Nephron progenitor cell (in vitro differentiated cells): Measurements from ENCODE around the gene CDKAL1.

Experiments used
- DNase-seq: peaks from one replicate; pipeline ENCODE4 v3.0.0; 2021
- H3K27ac Mint-ChIP-seq: 2 replicates; pipeline ENCODE4 v1.8.0; 2021; ENCODE audit warnings: mild to moderate bottlenecking, moderate library complexity, mixed read lengths
- H3K27me3 Mint-ChIP-seq: 2 replicates; pipeline ENCODE4 v1.8.0; 2021; ENCODE audit warnings: mild to moderate bottlenecking, low read depth, mixed read lengths; ENCODE audit not compliant: poor library complexity
- H3K36me3 Mint-ChIP-seq: 2 replicates; pipeline ENCODE4 v1.8.0; 2021; ENCODE audit warnings: low read depth, mixed read lengths
- H3K4me1 Mint-ChIP-seq: 2 replicates; pipeline ENCODE4 v1.8.0; 2021; ENCODE audit warnings: mixed read lengths
- H3K4me3 Mint-ChIP-seq: 2 replicates; pipeline ENCODE4 v1.8.0; 2021; ENCODE audit warnings: mild to moderate bottlenecking, moderate library complexity, mixed read lengths
- H3K9me3 Mint-ChIP-seq: 2 replicates; pipeline ENCODE4 v1.8.0; 2021; ENCODE audit warnings: mild to moderate bottlenecking, moderate library complexity, mixed read lengths
- CTCF ChIP-seq: fragments of 200-600 bp; sonication (generic); IDR thresholded peaks from 2 replicates; pipeline ENCODE4 v1.5.0; 2021; ENCODE audit warnings: antibody characterized with exemption

Gene CDKAL1

GRCh38 chr6:21110684-21111083 lies 576.4 kb downstream of the CDKAL1 start:
- Mint-ChIP-seq H3K27ac (no peak overlapping the region), H3K4me1 (peaks cover 47% of the 10 kb centered on the region), H3K9me3 (peaks cover 3% of the 10 kb centered on the region), H3K27me3 (no peaks in the 10 kb centered on the region), H3K36me3 (peaks cover 4% of the 10 kb centered on the region), H3K4me3 (no peak overlapping the region)
- no peak for DNase-seq
- TF ChIP-seq CTCF: no peak

GRCh38 chr6:21111093-21111725 lies 577.0 kb downstream of the CDKAL1 start:
- peaks cover 4% of the 10 kb centered on the region for H3K36me3 Mint-ChIP-seq
- no peak for DNase-seq
- TF ChIP-seq CTCF: no peak
- no peaks in the 10 kb centered on the region for H3K27me3 Mint-ChIP-seq
- no peak overlapping the region for H3K4me3 Mint-ChIP-seq
- H3K27ac Mint-ChIP-seq: no peak overlapping the region
- peaks cover 48% of the 10 kb centered on the region for H3K4me1 Mint-ChIP-seq
- peaks cover 3% of the 10 kb centered on the region for H3K9me3 Mint-ChIP-seq

- DNase-seq: no peak
- H3K27ac Mint-ChIP-seq: no peak overlapping the region
- peaks cover 40% of the 10 kb centered on the region for H3K4me1 Mint-ChIP-seq
- H3K36me3 Mint-ChIP-seq: no peaks in the 10 kb centered on the region
- no peak overlapping the region for H3K4me3 Mint-ChIP-seq
- no peak for TF ChIP-seq CTCF
- no peaks in the 10 kb centered on the region for H3K9me3 Mint-ChIP-seq
- no peaks in the 10 kb centered on the region for H3K27me3 Mint-ChIP-seq
Observed at GRCh38 chr6:21115111-21115510, 580.9 kb downstream of the CDKAL1 start.

GRCh38 chr6:21116736-21117135 lies 582.5 kb downstream of the CDKAL1 start:
- no peak for DNase-seq
- no peaks in the 10 kb centered on the region for H3K27me3 Mint-ChIP-seq
- H3K27ac Mint-ChIP-seq: no peak overlapping the region
- H3K4me3 Mint-ChIP-seq: no peak overlapping the region
- H3K4me1 Mint-ChIP-seq: peaks cover 26% of the 10 kb centered on the region
- TF ChIP-seq CTCF: no peak
- H3K9me3 Mint-ChIP-seq: no peaks in the 10 kb centered on the region
- H3K36me3 Mint-ChIP-seq: no peaks in the 10 kb centered on the region

- Mint-ChIP-seq H3K36me3 (no peaks in the 10 kb centered on the region), H3K27ac (peak overlapping the region; percentile 77), H3K9me3 (no peaks in the 10 kb centered on the region), H3K4me3 (no peak overlapping the region), H3K27me3 (no peaks in the 10 kb centered on the region), H3K4me1 (peaks cover 14% of the 10 kb centered on the region)
- no peak for DNase-seq
- TF ChIP-seq CTCF: no peak
Observed at GRCh38 chr6:21118216-21118780, 584.0 kb downstream of the CDKAL1 start.

GRCh38 chr6:21121636-21122136 lies 587.4 kb downstream of the CDKAL1 start:
- H3K9me3 Mint-ChIP-seq: no peaks in the 10 kb centered on the region

More at GRCh38 chr6:21121636-21122136, 587.4 kb downstream of the CDKAL1 start:
- Mint-ChIP-seq H3K4me3 (no peak overlapping the region), H3K36me3 (peaks cover 4% of the 10 kb centered on the region), H3K4me1 (peaks cover 20% of the 10 kb centered on the region), H3K27me3 (no peaks in the 10 kb centered on the region), H3K27ac (no peak overlapping the region)
- no peak for DNase-seq
- TF ChIP-seq CTCF: no peak
